T-helper 1 cell treated with Interleukin-12 subunit alpha and Interleukin-12 subunit beta and Interleukin-4 antibody, amounts not matched to agents 30 μg/mL and 1 μg/mL, for 36 hours (primary cell): ENCODE data around the gene TTC3.
A peak's percentile ranks its signal among the peaks of the same experiment; 100 is the strongest.
"Not testable (repeated sequence)": the region's sequence is repeated elsewhere in the genome, so short reads cannot be mapped to it uniquely, and the experiment has no call there.

Experiments used
- H3K27ac Mint-ChIP-seq: one replicate; pipeline ENCODE4 v1.8.0; 2021; ENCODE audit warnings: mild to moderate bottlenecking, mixed read lengths
- H3K27me3 Mint-ChIP-seq: one replicate; pipeline ENCODE4 v1.8.0; 2021; ENCODE audit warnings: low read depth, mixed read lengths
- H3K36me3 Mint-ChIP-seq: one replicate; pipeline ENCODE4 v1.8.0; 2021; ENCODE audit warnings: low read depth, mixed read lengths
- H3K4me1 Mint-ChIP-seq: one replicate; pipeline ENCODE4 v1.8.0; 2021; ENCODE audit warnings: low read depth, mixed read lengths
- H3K4me3 Mint-ChIP-seq: one replicate; pipeline ENCODE4 v1.8.0; 2021; ENCODE audit warnings: mild to moderate bottlenecking, moderate library complexity, mixed read lengths
- H3K9me3 Mint-ChIP-seq: one replicate; pipeline ENCODE4 v1.8.0; 2021; ENCODE audit warnings: mixed read lengths

The TTC3 gene

GRCh38 chr21:37047079-37047478 lies 26.0 kb upstream of the TTC3 start:
- Mint-ChIP-seq H3K27me3 (peaks cover 27% of the 10 kb centered on the region), H3K4me1 (peaks cover 10% of the 10 kb centered on the region), H3K4me3 (no peak overlapping the region), H3K9me3 (no peaks in the 10 kb centered on the region), H3K36me3 (no peaks in the 10 kb centered on the region), H3K27ac (no peak overlapping the region)

- H3K27me3 Mint-ChIP-seq: peaks cover 29% of the 10 kb centered on the region
- not testable (repeated sequence) for H3K4me3 Mint-ChIP-seq, H3K27ac Mint-ChIP-seq, H3K4me1 Mint-ChIP-seq, H3K36me3 Mint-ChIP-seq, H3K9me3 Mint-ChIP-seq
Measured at GRCh38 chr21:37049741-37050140, 23.3 kb upstream of the TTC3 start.

- H3K4me3 Mint-ChIP-seq: no peak overlapping the region
- no peaks in the 10 kb centered on the region for H3K36me3 Mint-ChIP-seq
- no peak overlapping the region for H3K27ac Mint-ChIP-seq
- H3K9me3 Mint-ChIP-seq: no peaks in the 10 kb centered on the region
- H3K27me3 Mint-ChIP-seq: peaks cover 20% of the 10 kb centered on the region
- no peaks in the 10 kb centered on the region for H3K4me1 Mint-ChIP-seq
Measured at GRCh38 chr21:37055271-37055855, 17.7 kb upstream of the TTC3 start.

GRCh38 chr21:37057614-37058013 lies 15.4 kb upstream of the TTC3 start:
- Mint-ChIP-seq H3K9me3 (no peaks in the 10 kb centered on the region), H3K4me1 (no peaks in the 10 kb centered on the region), H3K4me3 (no peak overlapping the region), H3K27ac (no peak overlapping the region), H3K36me3 (no peaks in the 10 kb centered on the region), H3K27me3 (peaks cover 16% of the 10 kb centered on the region)

GRCh38 chr21:37058261-37058660 lies 14.8 kb upstream of the TTC3 start:
- no peaks in the 10 kb centered on the region for H3K36me3 Mint-ChIP-seq
- H3K27me3 Mint-ChIP-seq: peaks cover 16% of the 10 kb centered on the region
- H3K4me1 Mint-ChIP-seq: no peaks in the 10 kb centered on the region
- H3K9me3 Mint-ChIP-seq: no peaks in the 10 kb centered on the region
- H3K4me3 Mint-ChIP-seq: no peak overlapping the region
- H3K27ac Mint-ChIP-seq: no peak overlapping the region

- Mint-ChIP-seq H3K36me3 (no peaks in the 10 kb centered on the region), H3K4me3 (no peak overlapping the region), H3K27me3 (peaks cover 16% of the 10 kb centered on the region), H3K27ac (no peak overlapping the region), H3K9me3 (no peaks in the 10 kb centered on the region), H3K4me1 (no peaks in the 10 kb centered on the region)
Measured at GRCh38 chr21:37059181-37059580, 13.9 kb upstream of the TTC3 start.

- H3K27ac Mint-ChIP-seq: no peak overlapping the region
- no peaks in the 10 kb centered on the region for H3K36me3 Mint-ChIP-seq
- no peaks in the 10 kb centered on the region for H3K9me3 Mint-ChIP-seq
Measured at GRCh38 chr21:37060296-37060695, 12.8 kb upstream of the TTC3 start.

GRCh38 chr21:37061926-37062592 lies 11.0 kb upstream of the TTC3 start:
- Mint-ChIP-seq H3K4me3 (no peak overlapping the region), H3K9me3 (no peaks in the 10 kb centered on the region), H3K4me1 (no peaks in the 10 kb centered on the region), H3K27ac (no peak overlapping the region), H3K27me3 (no peaks in the 10 kb centered on the region), H3K36me3 (no peaks in the 10 kb centered on the region)

More at GRCh38 chr21:37060296-37060695, 12.8 kb upstream of the TTC3 start:
- Mint-ChIP-seq H3K4me3 (no peak overlapping the region), H3K27me3 (peaks cover 9% of the 10 kb centered on the region), H3K4me1 (no peaks in the 10 kb centered on the region)

GRCh38 chr21:37062593-37062935 lies 10.5 kb upstream of the TTC3 start:
- no peaks in the 10 kb centered on the region for H3K36me3 Mint-ChIP-seq
- H3K4me3 Mint-ChIP-seq: no peak overlapping the region
- H3K27me3 Mint-ChIP-seq: no peaks in the 10 kb centered on the region
- H3K4me1 Mint-ChIP-seq: no peaks in the 10 kb centered on the region
- H3K9me3 Mint-ChIP-seq: no peaks in the 10 kb centered on the region
- no peak overlapping the region for H3K27ac Mint-ChIP-seq

GRCh38 chr21:37063433-37063832 lies 9.6 kb upstream of the TTC3 start:
- Mint-ChIP-seq H3K4me3 (no peak overlapping the region), H3K27ac (no peak overlapping the region), H3K4me1 (no peaks in the 10 kb centered on the region), H3K36me3 (no peaks in the 10 kb centered on the region), H3K27me3 (no peaks in the 10 kb centered on the region), H3K9me3 (no peaks in the 10 kb centered on the region)

GRCh38 chr21:37064841-37065240 lies 8.2 kb upstream of the TTC3 start:
- Mint-ChIP-seq H3K4me1 (no peaks in the 10 kb centered on the region), H3K4me3 (no peak overlapping the region), H3K36me3 (peaks cover 2% of the 10 kb centered on the region), H3K27me3 (no peaks in the 10 kb centered on the region), H3K9me3 (no peaks in the 10 kb centered on the region), H3K27ac (no peak overlapping the region)

- no peak overlapping the region for H3K27ac Mint-ChIP-seq
- no peaks in the 10 kb centered on the region for H3K27me3 Mint-ChIP-seq
- peaks cover 2% of the 10 kb centered on the region for H3K36me3 Mint-ChIP-seq
- peaks cover 2% of the 10 kb centered on the region for H3K4me1 Mint-ChIP-seq
- no peaks in the 10 kb centered on the region for H3K9me3 Mint-ChIP-seq
- no peak overlapping the region for H3K4me3 Mint-ChIP-seq
Measured at GRCh38 chr21:37065561-37066177, 7.4 kb upstream of the TTC3 start.

GRCh38 chr21:37071561-37072273 lies 1.3 kb upstream of the TTC3 start:
- Mint-ChIP-seq H3K36me3 (peaks cover 6% of the 10 kb centered on the region), H3K9me3 (no peaks in the 10 kb centered on the region), H3K27me3 (no peaks in the 10 kb centered on the region), H3K27ac (peak overlapping the region; percentile 77), H3K4me3 (peak overlapping the region; percentile 75), H3K4me1 (peaks cover 26% of the 10 kb centered on the region)

GRCh38 chr21:37072274-37072987 lies 623 bp upstream of the TTC3 start:
- peaks cover 6% of the 10 kb centered on the region for H3K36me3 Mint-ChIP-seq
- peak overlapping the region; percentile 75 for H3K4me3 Mint-ChIP-seq
- H3K4me1 Mint-ChIP-seq: peaks cover 26% of the 10 kb centered on the region
- no peaks in the 10 kb centered on the region for H3K9me3 Mint-ChIP-seq
- no peaks in the 10 kb centered on the region for H3K27me3 Mint-ChIP-seq
- peak overlapping the region; percentile 77 for H3K27ac Mint-ChIP-seq
